ENCODE measurements around the gene RBM17.
"Not testable (repeated sequence)": the region's sequence is repeated elsewhere in the genome, so short reads cannot be mapped to it uniquely, and the experiment has no call there.

RBM17 gene

GRCh38 chr10:6058682-6059475 lies 30.0 kb upstream of the RBM17 start:
- DNase-seq, result no peak

DNA sequence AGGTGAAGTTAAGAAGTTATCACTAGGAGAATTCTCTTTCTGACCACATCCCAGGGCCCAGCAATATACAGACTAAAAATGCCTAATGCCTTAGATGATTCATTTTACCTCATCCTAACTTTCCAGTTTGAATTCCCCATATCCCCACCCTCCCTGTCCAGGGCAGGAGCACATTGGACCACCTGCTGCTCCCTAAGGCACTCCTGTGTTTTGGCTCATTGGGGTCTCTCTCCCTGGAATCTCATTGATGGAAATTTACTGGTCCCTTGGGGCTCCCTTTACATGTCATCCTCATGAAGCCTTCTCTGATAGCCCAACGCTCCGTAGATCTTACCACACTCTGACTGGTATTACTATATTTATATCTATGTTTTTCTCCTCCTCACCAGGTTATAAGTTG lies 29.3 kb upstream of the RBM17 start:
- DNase-seq, result no peak

DNA sequence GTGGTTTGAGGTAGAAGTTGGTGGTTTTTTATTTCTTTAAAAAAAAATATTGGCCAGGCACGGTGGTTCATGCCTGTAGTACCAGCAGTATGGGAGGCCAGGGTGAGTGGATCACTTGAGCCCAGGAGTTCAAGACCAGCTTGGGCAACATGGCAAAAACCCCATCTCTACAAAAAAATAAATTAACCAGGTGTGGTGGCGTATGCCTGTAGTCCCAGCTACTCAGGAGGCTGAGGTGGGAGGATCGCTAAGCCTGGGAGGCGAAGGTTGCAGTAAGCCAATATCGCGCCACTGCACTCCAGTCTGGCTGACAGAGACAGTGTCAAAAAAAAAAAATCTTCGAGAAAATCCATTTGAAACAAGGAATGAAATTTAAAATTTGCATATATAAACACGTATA lies 27.8 kb upstream of the RBM17 start:
- DNase-seq, result no peak

DNA sequence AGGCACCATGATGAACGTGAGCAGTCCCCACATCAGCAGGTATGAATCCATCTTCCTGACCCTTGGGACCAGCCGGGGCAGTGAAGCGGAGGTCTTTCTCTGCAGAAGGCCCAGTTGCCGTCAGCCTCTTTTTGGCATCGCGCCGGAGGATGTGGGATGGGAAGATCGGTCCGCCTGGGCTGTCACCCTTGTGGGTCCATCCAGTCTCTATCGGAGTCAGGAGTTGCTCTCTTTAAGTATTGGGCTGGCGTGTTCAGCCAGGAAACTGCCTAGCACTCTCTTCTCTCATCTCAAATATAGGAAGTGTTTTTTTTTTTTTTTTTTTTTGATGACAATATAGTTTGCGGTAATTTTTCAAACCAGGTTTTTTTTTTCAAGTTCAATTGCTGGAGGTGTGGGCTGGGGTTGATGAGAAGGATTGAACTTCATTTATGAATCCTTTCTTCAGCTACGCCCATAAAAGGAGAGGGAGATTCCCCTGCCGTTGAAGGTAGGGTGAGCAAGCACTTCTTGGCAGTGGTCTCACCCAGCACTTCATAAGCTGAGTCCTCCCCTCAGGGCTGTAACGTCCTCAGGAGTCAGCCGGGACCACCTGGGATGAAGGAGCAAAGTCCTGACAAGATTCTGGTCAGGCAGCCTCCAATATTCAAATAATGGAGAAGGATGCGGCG lies 26.6 kb upstream of the RBM17 start, which contains the start of gene IL2RA:
Gene IL2RA (minus strand): TSS at position 267 of the 671 bp plus-strand sequence. CDS start 216 bp downstream, at position 51.
- DNase-seq, result no peak

- no peak for DNase-seq
These were observed 24.7 kb upstream of the RBM17 start for GRCh38 chr10:6064119-6064518.

DNA sequence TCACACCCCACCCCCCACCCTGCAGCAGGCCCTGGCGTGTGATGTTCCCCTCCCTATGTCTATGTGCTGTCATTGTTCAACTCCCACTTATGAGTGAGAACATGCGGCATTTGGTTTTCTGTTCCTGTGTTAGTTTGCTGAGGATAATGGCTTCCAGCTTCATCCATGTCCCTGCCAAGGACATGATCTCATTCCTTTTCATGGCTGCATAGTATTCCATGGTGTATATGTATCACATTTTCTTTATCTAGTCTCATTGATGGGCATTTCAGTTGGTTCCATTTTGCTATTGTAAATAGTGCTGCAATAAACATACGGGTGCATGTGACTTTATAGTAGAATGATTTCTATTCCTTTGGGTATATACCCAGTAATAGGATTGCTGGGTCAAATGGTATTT lies 24.1 kb upstream of the RBM17 start:
- DNase-seq, result not testable (repeated sequence)

DNA sequence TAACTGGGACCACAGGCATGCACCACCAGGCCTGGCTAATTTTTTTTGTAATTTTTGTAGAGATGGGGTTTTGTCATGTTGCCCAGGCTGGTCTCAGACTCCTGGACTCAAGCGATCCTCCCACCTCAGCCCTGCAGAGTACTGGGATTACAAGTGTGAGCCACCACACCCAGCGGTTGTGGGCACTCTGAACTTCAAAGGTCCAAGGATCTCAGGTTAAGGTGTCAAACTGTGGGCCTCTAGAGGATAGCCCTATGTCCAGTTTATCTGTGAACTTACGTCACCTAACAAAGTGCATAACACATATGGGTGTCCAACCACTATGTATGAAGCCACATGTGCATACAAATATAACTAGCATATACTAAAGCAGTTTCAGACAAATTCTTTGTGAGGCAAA lies 23.4 kb upstream of the RBM17 start:
- DNase-seq, result no peak

DNA sequence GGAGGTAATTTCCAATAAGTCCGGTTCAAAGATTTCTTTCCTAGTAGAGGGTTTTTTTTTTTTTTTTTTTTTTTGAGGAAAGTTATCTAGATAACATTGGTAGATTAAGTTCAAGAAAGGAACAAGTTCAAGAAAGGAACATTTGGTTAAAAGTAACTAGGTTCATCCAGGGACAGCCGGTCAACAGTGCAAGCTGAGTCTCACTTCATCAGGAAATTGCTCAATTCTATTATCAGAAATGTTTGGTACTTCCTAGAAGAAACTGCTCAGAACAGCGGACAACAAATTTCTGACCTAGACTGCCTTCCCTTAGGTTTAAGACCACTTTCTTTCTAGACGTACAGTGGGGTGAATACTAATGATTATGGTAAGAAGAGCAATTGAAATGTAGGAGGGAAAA lies 23.0 kb upstream of the RBM17 start:
- no peak for DNase-seq

DNA sequence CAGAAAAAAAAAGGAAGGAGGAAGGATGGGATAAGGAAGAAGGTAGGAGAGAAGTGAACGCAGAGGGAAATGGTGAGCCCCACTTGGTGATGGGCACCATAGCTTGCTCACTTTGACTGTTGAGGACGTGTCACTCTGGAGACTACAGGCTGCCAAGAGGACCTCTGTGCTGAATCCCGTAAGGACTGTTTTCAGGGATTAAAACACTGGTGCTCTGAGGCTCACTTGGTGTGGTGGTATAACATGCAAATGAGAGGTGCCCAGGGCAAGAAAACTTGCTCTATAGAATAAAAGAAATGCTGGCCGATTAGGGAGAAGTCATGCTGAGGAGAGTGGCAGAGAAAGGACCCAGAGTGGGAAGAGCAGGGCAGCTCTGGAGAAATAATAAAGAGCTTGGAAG lies 21.4 kb upstream of the RBM17 start:
- no peak for DNase-seq

- DNase-seq, result no peak
These were observed 20.8 kb upstream of the RBM17 start for GRCh38 chr10:6068006-6068405.

DNA sequence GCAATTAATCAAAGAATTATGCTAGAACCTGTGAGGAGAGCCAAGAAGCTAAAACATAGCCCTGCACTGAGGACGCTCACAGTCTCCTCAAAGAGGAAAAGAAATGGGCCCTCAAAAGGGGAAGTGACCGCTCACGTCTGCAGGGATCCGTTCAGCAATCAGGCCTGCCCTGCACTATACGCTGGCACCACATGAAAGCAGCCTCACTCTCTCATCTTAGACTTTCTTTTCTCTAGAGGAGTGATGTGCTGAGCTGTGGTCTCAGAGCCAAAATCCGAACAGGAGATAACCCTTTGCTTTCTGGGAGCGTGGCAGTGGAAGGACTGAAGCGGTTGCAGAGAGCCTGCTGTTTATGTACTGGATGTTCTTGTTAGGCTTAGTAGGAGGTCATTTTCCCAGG lies 20.4 kb upstream of the RBM17 start:
- no peak for DNase-seq

DNA sequence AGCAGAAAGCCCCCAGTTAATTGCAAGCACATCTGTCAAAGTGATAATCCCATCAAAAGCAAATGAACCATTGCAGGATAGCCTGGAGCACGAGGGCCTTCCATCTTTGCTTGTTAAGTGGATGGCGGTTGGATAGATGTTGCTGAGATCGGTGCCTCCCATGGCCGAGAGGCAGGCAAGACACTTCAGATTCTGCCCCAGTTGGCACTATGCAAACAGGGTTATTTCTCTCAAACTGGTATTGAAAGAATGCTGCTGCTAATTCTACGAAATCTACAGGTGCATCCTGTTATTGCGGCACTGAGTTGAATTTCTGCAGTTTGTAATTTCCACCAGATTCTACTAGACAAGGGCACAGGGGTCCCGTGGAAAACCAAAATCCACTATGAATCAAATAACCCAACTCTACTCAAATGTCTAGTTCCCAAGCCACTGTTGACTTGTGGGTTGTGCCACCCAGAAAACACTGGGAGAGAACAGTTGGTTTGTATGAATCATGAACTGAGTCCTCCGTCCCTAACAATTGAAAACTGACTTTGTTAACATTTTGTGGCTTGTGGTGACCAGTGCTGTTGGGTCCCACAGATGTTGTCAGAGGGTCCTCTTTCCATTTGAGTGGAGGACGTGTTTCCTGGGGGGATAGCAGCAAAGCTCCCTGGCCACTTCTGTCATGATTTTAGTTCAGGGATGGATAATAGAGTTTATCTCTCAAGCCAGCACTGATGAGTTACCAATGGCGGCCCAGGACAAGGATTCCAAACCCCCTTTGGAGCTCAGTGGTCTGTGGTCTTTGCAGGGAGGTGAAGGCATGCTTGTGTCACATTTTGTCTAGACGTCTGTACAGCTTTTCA lies 19.5 kb upstream of the RBM17 start:
- DNase-seq, result peak; percentile 21

- DNase-seq, result no peak
These were observed 18.2 kb upstream of the RBM17 start for GRCh38 chr10:6070660-6071059.

- DNase-seq, result no peak
These were observed 17.4 kb upstream of the RBM17 start for GRCh38 chr10:6071181-6072175.

GRCh38 chr10:6072215-6072934 lies 16.5 kb upstream of the RBM17 start:
- no peak for DNase-seq

DNA sequence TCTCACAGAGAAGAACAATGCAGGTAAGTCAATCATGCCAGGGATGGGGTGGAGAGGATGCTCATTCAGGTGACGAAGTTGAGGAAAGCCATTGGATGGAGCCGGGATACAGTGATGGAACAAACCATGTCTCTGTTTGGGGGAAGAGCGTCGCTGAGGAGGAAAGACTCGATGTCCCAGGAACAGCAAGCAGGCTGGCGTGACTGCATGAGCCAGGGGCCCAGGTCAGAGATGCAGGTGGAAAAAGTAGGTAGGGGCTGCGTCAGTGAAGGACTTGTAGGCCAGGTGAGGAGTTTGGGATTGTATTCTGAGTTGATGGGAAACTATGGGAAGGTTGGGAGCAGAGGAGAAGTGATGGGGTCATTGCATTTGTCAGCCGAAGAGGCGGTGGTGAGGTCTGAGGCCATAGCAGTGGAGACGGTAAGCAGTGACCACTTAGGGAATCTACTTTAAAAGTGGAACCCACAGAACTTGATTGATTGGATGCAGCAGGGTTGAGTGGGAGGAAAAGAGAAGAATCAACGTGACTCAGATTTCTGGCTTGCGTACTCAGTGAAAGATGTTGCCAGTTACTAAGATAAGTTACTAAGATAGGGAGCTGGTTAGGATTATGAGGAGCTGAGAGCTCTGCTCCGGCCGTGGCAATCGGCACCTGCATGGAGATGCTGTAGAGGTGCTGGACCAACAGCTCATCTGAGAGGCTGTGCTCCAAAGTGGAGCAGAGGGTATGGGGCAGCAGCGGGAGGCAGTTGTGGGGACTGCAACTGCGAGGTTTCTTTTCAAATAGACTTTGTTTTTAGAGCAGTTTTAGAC lies 14.1 kb upstream of the RBM17 start:
- no peak for DNase-seq

DNA sequence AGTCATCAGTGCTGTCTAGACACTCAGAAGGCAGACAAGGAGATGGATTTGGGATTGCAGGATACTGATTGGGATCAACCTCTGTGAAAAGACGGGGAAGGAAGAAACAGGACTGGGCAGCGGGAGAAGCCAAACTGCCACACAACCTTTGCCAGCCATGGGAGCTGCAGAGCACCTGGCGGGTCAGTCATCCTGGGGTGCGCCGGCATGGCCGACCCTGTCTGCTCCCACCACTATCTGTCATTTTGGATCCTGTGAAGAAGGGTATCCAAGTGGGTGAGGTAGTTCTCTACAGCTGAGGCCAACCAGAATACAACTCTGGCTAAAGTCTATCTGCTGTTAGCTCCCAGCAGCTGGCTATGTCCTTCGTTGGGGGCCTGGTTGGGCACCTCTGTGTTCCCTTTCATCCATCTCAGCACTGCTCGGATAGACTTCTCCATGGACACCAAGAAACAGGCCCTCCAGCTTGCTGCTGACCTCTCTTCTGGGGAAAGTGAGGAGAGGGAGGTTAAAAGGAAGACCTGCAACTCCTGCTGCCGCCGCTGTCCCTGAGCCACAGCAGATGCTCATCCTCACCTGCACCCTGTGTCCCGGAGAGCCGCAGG lies 11.7 kb upstream of the RBM17 start:
- no peak for DNase-seq

DNA sequence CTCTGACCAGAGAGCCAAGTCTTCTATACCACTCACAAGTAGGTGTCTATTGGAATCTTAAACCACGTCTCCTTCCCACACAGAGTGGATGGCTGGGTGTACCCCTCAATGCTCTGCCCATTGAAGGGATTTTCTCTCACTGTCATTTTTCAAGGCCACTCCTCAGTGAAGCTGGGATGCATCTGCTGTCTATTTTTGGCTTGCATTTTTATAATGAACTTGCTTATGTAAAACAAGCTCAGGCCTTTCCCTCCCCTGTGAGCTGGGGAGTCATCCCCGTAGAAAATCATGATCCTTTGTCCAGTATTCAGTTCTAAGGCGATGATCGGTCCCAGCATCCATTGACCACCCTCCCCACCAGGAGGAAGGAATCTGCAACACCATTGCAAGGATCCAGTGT lies 9.8 kb upstream of the RBM17 start:
- DNase-seq, result no peak

DNA sequence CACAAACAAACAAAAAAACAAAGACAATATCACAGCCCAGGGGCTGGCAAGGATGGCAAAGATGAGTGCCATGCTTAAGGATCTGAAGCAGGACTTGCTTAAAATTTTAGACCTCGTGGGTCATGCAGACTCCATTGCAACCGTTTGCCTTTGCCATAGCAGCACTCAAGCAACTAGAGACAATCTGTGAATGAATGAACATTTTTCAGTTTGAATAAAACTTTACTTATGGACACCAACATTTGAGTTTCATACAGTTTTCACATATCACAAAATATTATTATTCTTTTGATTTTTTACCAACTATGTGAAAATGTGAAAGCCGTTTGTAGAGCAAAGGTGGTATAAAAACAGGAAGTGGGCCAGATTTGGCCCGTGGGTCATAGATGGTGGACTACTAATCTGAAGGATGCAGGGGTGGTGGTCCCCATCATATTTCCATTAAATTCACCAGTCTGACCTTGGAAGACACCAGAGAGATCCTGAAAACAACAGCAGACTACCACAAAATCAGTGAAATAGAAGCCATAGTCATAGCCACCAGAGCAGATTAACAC lies 8.3 kb upstream of the RBM17 start:
- DNase-seq, result no peak
